Measurements from ENCODE around the gene EYA3. TPM values are rescaled to one million over a fixed set of nuclear protein-coding genes. Genes with fewer than 3 reads are reported as not detected.

The EYA3 gene
- total RNA-seq, 2 experiments from 2014 or later: 5.7 to 6.4 TPM

DNA sequence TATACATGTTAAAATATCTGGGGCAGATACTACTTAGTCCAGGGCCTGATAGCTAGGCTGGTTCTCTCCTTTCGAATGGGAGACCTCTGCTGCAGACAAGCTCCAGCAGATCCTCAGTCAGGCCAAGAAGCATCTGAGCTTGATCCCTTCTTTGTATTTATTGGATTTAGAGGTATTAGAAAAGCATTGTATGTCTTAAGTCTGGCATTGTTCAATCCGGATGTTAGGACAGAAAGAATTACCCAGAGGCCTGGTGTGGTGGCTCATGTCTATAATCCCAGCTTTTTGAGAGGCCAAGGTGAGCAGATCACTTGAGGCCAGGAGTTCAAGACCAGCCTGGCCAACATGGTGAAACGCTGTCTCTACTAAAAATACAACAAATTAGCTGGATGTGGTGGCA is 21.2 kb upstream of the EYA3 start:
- H3K27ac ChIP-seq (ENCODE audit: low read depth in 1 of 2, low read length in 2 of 2): no peak overlapping the region
- no peak overlapping the region for H3K27ac Mint-ChIP-seq
- H3K27me3 ChIP-seq (ENCODE audit: control insufficient read depth in 1 of 2, insufficient read depth in 2 of 2, low read length in 2 of 2): no peaks in the 10 kb centered on the region
- H3K36me3 ChIP-seq (ENCODE audit: insufficient read depth, low read length): no peaks in the 10 kb centered on the region
- H3K4me1 Mint-ChIP-seq (ENCODE audit: low read depth): no peaks in the 10 kb centered on the region
- H3K4me3 ChIP-seq (ENCODE audit: low read length): no peak overlapping the region
- no peak overlapping the region for H3K4me3 Mint-ChIP-seq
- DNase-seq: no peak
- ChIA-PET CTCF (no interaction called here), POLR2A (no interaction called here)
- intact Hi-C loops (cut with DNase I, micrococcal nuclease): loop anchor here in 1 of 2 experiments (5.0 to 10.0 kb wide), 3 partner anchors 48 to 185 kb away; no protein-coding TSS in a partner anchor
- ATAC-seq (ENCODE audit: poor library complexity): no peak
- H3K9me3 ChIP-seq (ENCODE audit: control insufficient read depth in 1 of 2, insufficient read depth in 1 of 2, low read length in 2 of 2): no peaks in the 10 kb centered on the region
- TF ChIP-seq CTCF (IDR thresholded peaks at IDR 0.05): no peak
- no peaks in the 10 kb centered on the region for H3K36me3 Mint-ChIP-seq (ENCODE audit: low read depth)
- no peaks in the 10 kb centered on the region for H3K27me3 Mint-ChIP-seq
- H3K4me1 ChIP-seq (ENCODE audit: insufficient read depth, low read length): peaks cover 3% of the 10 kb centered on the region
- H3K9me3 Mint-ChIP-seq: no peaks in the 10 kb centered on the region

DNA sequence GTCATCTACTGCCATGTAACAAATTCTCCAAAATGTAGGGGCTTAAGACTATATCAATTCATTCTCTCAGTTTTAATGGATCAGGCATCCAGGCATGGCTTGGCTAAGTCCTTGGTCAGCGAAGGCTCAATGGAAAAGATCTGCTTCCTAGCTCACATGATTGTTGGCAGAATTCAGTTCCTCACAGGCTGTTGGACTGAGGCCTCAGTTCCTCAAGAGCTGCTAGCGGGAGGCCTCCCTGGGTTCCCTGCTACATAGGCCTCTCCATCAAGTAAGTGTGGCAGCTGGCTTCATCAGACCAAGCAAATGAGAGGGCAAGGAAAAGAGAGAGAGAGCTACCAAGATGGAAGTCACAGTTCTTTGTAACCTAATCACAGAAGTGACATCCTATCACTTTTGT is 19.6 kb upstream of the EYA3 start:
- Mint-ChIP-seq H3K9me3 (no peaks in the 10 kb centered on the region), H3K36me3 (ENCODE audit: low read depth) (no peaks in the 10 kb centered on the region), H3K27ac (no peak overlapping the region), H3K4me1 (ENCODE audit: low read depth) (no peaks in the 10 kb centered on the region), H3K27me3 (no peaks in the 10 kb centered on the region), H3K4me3 (no peak overlapping the region)
- Histone ChIP-seq H3K9me3 (ENCODE audit: control insufficient read depth in 1 of 2, insufficient read depth in 1 of 2, low read length in 2 of 2) (no peaks in the 10 kb centered on the region), H3K4me3 (ENCODE audit: low read length) (no peak overlapping the region), H3K4me1 (ENCODE audit: insufficient read depth, low read length) (no peaks in the 10 kb centered on the region), H3K27me3 (ENCODE audit: control insufficient read depth in 1 of 2, insufficient read depth in 2 of 2, low read length in 2 of 2) (no peaks in the 10 kb centered on the region), H3K36me3 (ENCODE audit: insufficient read depth, low read length) (no peaks in the 10 kb centered on the region), H3K27ac (ENCODE audit: low read depth in 1 of 2, low read length in 2 of 2) (no peak overlapping the region)
- POLR2A ChIA-PET: no interaction called here
- no peak for DNase-seq
- CTCF ChIA-PET: no interaction called here
- intact Hi-C loops (cut with DNase I, micrococcal nuclease): loop anchor here in 1 of 2 experiments (5.0 kb wide), 1 partner anchor 89 kb away; no protein-coding TSS in a partner anchor
- ATAC-seq (ENCODE audit: poor library complexity): no peak
- TF ChIP-seq CTCF (IDR thresholded peaks at IDR 0.05): no peak

DNA sequence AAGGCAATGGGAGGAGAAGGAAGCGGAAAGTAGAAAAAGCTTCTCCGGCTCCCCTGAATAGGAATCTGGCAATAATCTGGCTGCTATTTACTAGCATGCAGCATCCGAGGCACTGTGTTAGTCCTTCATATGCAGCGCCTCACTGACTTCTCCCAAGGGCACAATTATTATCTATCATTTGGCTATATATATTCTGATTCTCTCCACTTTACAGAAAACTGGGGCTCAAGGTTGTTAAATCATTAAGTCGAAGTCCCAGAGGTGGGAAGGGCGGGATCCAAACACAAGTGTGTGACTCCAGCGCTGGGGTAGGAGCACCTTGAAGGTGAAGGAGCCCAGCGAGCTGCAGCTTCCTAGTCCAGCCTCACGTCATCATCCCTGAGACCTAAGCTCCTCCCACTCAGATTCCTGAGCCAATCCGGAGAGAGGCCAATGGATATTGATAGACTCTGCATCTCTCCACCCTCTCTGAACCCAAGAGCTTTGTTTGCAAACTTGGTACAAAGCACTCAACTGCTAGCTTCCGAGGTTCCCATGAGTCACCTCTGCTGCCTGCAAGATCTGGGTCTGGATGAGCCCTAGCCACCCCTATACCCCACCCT is 16.6 kb upstream of the EYA3 start:
- H3K4me1 Mint-ChIP-seq (ENCODE audit: low read depth): no peaks in the 10 kb centered on the region
- POLR2A ChIA-PET: no interaction called here

More for the DNA sequence above, 16.6 kb upstream of the EYA3 start:
- Mint-ChIP-seq H3K27me3 (no peaks in the 10 kb centered on the region), H3K9me3 (no peaks in the 10 kb centered on the region), H3K27ac (no peak overlapping the region), H3K4me3 (no peak overlapping the region), H3K36me3 (ENCODE audit: low read depth) (no peaks in the 10 kb centered on the region)
- H3K36me3 ChIP-seq (ENCODE audit: insufficient read depth, low read length): no peaks in the 10 kb centered on the region
- H3K27me3 ChIP-seq (ENCODE audit: control insufficient read depth in 1 of 2, insufficient read depth in 2 of 2, low read length in 2 of 2): no peaks in the 10 kb centered on the region
- CTCF ChIA-PET: no interaction called here
- no peak for TF ChIP-seq CTCF (IDR thresholded peaks at IDR 0.05)
- ATAC-seq (ENCODE audit: poor library complexity) (no peak), DNase-seq (no peak)
- no peaks in the 10 kb centered on the region for H3K4me1 ChIP-seq (ENCODE audit: insufficient read depth, low read length)
- intact Hi-C loops (cut with DNase I, micrococcal nuclease): loop anchor here in 1 of 2 experiments (5.0 kb wide), 1 partner anchor 92 kb away; no protein-coding TSS in a partner anchor
- no peaks in the 10 kb centered on the region for H3K9me3 ChIP-seq (ENCODE audit: control insufficient read depth in 1 of 2, insufficient read depth in 1 of 2, low read length in 2 of 2)
- no peak overlapping the region for H3K27ac ChIP-seq (ENCODE audit: low read depth in 1 of 2, low read length in 2 of 2)
- no peak overlapping the region for H3K4me3 ChIP-seq (ENCODE audit: low read length)

All from CD4-positive, alpha-beta T cell (primary cell).